ENCODE results near the gene KRTAP4-7.
"Not testable (repeated sequence)": the region's sequence is repeated elsewhere in the genome, so short reads cannot be mapped to it uniquely, and the experiment has no call there.

Gene KRTAP4-7

DNA sequence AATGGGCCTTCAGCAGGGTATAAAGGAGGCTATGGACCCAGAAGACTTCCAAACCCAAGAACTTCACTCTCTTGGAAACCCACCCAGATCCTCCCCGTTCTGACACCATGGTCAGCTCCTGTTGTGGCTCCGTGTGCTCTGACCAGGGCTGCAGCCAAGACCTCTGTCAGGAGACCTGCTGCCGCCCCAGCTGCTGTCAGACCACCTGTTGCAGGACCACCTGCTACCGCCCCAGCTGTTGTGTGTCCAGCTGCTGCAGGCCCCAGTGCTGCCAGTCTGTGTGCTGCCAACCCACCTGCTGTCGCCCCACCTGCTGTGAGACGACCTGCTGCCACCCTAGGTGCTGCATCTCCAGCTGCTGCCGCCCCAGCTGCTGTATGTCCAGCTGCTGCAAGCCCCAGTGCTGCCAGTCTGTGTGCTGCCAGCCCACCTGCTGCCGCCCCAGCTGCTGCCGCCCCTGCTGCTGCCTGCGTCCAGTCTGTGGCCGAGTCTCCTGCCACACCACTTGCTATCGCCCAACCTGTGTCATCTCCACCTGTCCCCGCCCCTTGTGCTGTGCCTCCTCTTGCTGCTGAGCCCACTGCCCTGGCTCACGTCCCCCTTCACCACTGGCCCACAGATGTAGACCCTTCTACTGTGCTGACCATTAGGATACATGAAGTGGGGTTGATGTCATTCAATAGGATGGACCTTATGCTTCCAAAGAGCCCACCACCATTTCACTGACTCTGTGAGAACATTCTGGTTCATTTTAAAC lies at the start of gene KRTAP4-7:
TSS of gene KRTAP4-7 (plus strand) at position 51 of the 757 bp plus-strand sequence. CDS start at position 108, 57 bp downstream.
- FAIRE-seq: not testable (repeated sequence)

DNA sequence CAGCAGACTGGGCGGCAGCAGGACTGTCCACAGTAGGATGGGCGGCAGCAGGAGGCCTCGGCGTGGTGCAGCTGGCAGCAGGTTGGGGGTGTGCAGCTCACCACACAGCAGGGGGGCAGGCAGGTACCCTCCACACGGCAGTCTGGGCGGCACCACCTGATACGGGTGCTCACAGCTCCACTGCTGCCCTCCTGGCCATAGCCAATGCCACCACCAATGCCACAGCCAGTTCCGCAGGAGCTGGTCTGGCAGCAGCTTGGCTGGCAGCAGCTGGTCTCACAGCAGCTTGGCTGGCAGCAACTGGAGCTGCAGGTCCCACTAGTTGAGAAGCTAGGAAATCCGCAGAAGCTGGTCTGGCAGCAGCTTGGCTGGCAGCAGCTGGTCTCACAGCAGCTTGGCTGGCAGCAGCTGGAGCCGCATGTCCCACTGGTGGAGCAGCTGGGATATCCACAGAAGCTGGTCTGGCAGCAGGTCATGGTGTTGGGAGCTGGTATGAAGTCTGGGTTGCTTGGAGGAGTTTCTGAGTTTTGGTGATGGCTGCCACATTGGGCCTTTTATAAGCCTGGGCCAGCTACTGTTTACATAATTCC lies 49.5 kb upstream of the KRTAP4-7 start, which contains the start of gene KRTAP1-3:
TSS of gene KRTAP1-3 (minus strand) at position 529 of the 590 bp plus-strand sequence. CDS start at position 476, 53 bp downstream.
- not testable (repeated sequence) for FAIRE-seq

DNA sequence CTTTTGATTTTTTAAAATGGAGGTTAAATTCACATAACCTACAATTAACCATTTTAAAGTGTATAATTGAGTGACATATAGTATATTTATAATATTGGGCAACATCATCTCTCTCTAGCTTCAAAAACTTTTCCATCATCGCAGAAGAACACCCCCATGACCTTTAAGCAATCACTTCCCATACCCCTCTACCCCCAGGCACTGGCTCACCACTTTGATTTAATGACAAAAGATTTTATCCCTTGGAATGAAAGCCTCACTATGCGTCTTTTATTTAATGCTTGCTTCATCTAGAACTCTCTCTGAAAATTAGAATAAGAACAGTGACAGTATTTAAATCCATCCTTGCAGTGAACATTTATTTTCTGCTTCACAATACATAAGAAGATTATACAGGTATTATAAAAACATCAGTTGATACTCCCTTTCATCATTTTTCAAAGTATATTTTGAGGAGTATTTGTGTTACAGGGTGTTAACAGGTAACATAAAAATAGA lies 46.0 kb upstream of the KRTAP4-7 start:
- FAIRE-seq: no peak

DNA sequence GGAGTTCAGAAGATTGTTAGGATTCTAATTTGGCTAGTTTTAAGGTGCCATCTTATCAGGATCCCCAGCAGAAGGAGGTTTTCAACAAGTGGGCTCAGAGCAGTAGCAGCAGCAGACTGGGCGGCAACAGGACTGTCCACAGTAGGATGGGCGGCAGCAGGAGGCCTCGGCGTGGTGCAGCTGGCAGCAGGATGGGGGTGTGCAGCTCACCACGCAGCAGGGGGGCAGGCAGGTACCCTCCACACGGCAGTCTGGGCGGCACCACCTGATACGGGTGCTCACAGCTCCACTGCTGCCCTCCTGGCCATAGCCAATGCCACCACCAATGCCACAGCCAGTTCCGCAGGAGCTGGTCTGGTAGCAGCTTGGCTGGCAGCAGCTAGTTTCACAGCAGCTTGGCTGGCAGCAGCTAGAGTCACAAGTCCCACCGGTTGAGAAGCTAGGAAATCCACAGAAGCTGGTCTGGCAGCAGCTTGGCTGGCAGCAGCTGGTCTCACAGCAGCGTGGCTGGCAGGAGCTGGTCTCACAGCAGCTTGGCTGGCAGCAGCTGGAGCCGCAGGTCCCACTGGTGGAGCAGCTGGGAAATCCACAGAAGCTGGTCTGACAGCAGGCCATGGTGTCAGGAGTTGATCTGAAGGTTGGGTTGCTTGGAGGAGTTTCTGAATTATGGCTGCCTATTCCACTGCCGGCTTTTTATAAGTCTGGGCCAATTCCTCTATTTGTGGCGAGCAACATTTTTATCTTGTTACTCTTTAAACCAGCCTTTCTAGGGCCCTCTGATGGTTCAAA lies 43.0 kb upstream of the KRTAP4-7 start, which contains the start of gene KRTAP1-1:
TSS of gene KRTAP1-1 (minus strand) at position 668 of the 789 bp plus-strand sequence. CDS start at position 615, 53 bp downstream.
- not testable (repeated sequence) for FAIRE-seq

DNA sequence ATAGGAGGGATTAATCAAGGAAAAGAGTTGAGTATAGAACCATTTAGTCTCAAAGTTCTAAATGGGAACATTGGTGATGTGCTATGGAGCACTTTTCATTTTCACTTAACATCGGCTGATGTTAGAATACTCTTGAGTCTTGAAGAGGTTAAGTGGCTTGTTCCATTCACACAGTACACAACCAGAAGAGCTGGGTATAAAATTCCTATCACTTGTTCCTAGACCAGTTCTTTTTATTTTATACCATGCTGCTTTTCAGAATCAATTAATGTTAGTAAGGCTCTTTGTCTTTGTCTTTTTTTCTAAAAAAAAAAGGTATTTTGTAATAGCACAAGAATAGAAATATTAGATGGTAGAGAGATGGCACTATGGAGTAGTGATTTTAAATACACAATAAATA lies 41.0 kb upstream of the KRTAP4-7 start:
- FAIRE-seq: no peak

DNA sequence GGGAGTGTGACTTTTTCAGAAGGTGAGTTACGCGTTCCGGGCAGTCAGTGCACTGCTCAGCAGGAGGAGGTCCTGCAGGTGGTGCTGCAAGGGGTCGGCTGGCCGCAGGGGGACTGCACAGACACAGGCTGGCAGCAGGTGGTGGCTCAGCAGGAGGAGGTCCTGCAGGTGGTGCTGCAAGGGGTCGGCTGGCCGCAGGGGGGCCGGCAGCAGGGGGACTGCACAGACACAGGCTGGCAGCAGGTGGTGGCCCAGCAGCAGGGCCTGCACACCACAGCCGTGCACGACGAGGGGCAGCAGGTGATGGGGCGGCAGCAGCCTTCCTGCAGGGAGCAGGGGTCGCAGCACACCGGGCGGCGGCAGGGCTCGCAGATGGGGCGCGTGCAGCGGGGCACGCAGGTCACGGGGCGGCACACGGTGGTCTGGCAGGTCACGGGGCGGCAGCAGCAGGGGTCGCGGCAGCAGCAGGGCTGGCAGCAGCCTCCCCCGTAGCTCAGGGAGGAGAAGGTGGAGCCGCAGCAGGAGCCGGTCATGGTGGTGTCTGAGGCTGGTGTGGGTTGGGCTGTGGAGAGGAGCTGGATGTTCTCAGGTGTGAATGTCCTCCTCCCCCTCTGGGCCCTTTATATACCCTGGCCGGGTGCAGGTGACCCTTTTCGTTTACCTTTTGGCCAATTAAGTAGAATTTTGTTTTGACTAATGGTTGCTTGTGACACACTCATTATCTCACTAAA lies 37.0 kb upstream of the KRTAP4-7 start, which contains the start of gene KRTAP2-1:
TSS of gene KRTAP2-1 (minus strand) at position 582 of the 731 bp plus-strand sequence. CDS start at position 533, 49 bp downstream.
- FAIRE-seq: not testable (repeated sequence)

DNA sequence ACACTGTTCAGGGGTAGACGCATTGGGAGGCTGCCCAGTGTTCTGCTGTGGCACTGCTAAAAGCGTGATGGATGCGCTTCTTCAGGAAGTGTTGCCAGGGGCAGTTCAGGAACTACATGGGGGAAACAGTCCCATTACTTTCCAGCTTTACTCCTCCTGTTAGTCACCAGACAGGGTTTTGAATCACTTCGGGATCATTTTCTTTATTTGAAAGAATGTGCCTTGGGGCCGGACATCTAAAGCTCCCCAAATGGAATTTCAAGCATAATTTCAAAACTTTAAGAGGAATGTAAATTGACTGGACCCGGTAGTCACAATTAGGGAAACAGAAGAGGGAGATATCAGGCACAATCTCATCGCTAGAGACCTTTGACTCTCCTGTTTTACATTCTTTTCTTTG lies 35.5 kb upstream of the KRTAP4-7 start:
- no peak for FAIRE-seq

DNA sequence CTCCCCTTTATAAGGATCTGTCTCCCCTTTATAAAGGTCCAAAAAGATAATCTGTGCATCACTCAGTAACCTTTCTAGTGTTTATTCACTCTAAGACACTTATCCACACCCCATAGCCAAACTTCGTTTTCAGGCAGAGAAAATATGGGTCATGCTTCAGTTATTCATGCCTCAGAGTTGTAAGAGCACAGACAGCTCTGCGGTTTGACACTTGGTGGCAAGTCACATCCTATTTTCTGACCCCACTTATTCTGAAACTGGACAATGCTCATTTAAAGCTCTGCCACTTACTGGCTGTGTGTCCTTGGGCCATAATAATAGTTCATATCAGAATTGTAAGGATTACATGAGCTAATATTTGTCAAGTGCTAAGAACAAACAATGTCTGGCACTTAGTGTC lies 34.8 kb upstream of the KRTAP4-7 start:
- no peak for FAIRE-seq

DNA sequence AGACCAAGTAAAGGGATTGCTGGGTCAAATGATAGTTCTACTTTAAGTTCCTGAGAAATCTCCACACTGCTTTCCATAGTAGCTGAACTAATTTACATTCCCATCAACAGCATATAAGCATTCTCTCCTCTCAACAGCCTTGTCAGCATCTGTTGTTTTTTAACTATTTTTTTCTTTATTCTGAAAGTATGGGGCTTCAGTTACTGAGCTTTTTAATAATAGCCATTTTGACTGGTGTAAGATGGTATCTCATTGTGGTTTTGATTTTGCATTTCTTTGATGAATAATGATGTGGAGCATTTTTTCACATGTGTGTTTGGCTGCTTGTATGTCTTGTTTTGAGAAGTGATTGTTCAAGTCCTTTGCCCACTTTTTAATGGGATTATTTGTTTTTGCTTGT lies 31.4 kb upstream of the KRTAP4-7 start:
- FAIRE-seq: no peak

DNA sequence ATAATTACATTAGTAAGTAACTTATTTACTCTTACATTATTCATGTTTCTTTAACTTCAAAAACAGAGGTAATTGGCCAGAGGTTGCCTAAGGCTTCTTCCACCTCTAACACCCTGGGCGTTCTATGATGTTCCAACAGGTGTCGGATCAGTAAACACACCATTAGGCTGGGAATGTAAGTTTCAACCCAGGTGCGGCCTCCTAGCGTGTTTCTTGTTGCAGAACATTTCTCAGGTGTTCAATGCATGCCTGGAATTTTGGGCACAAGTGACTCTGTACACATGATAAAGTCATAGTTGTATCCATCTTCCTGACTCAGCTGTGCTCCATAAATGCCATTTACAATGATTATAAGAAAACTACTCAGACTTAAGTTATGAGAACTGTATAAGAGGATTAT lies 29.9 kb upstream of the KRTAP4-7 start:
- no peak for FAIRE-seq

DNA sequence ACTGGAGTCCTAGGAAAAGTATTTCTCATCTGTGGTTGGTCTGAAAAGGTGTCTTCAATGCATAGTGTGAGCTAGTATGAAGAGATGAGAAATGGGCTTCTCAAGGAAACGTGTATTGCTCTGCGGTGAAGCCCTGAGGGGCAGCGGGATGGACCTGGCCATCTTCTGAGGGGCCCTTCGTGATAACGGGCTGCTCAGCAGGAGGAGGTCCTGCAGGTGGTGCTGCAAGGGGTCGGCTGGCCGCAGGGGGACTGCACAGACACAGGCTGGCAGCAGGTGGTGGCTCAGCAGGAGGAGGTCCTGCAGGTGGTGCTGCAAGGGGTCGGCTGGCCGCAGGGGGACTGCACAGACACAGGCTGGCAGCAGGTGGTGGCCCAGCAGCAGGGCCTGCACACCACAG lies 29.4 kb upstream of the KRTAP4-7 start:
- FAIRE-seq: not testable (repeated sequence)

DNA sequence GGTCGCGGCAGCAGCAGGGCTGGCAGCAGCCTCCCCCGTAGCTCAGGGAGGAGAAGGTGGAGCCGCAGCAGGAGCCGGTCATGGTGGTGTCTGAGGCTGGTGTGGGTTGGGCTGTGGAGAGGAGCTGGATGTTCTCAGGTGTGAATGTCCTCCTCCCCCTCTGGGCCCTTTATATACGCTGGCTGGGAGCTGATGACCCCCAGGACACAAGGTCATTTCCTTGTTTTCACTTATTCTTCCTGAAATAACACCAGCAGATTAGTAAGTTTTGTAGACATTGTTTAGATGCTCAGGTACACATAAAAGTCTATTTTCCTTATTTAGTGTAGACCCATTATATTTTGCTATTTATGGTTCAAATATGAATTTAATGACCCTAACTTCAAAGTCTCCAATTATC lies 28.8 kb upstream of the KRTAP4-7 start, which contains the start of gene KRTAP2-2:
TSS of gene KRTAP2-2 (minus strand) at position 101 of the 400 bp plus-strand sequence. CDS start at position 82, 19 bp downstream.
- not testable (repeated sequence) for FAIRE-seq

DNA sequence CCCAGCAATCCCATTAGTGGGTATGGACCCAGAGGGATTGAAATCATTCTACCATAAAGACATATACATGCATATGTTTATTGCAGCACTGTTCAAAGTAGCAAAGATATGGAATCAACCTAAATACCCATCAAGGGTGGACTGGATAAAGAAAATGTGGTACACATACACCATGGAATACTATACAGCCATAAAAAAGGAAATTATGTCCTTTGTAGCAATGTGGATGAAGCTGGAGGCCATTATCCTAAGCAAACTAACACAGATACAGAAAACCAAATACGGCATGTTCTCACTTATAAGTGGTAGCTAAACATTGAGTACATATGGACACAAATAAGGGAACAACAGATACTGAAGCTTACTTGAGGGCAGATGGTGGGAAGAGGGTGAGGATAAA lies 26.4 kb upstream of the KRTAP4-7 start:
- FAIRE-seq: no peak

DNA sequence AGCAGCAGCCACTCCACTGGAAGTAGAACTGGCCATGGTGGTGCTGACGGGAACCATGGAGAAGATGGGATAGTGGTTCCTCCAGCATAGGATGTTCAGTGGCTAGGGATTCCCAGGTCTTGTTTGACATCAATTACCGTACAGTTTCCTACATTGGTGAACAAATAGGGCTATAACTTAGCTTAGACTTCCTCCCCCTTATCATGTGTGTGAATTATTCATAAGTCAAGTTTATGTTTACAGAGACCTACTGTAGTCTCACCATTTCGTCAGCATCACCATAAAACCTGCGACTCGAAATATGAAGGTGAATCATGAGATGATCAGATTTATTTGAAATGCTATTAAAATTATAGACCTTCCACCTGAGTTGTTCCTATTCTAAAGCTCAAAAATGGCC lies 25.2 kb upstream of the KRTAP4-7 start:
- FAIRE-seq: no peak

DNA sequence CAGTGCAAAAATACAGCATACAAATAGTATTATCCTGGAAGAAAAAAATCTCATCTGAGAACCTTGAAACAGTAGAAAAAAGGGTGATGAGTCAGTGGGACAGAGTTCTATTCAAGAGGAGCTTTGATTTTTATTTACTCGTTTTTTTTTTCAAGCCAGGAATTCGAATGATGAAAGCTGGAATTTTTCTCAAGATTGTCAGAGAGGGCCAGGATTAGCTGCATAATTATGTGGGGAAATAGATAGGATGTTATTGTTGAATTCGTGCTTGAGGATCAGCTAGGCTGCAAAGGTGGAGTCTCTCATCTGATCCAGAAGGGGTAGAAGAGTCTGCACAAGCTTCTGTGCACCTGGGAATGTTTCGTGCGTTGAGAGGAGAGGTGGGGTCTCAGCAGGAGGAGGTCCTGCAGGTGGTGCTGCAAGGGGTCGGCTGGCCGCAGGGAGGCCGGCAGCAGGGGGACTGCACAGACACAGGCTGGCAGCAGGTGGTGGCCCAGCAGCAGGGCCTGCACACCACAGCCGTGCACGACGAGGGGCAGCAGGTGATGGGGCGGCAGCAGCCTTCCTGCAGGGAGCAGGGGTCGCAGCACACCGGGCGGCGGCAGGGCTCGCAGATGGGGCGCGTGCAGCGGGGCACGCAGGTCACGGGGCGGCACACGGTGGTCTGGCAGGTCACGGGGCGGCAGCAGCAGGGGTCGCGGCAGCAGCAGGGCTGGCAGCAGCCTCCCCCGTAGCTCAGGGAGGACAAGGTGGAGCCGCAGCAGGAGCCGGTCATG lies 24.5 kb upstream of the KRTAP4-7 start:
- not testable (repeated sequence) for FAIRE-seq

DNA sequence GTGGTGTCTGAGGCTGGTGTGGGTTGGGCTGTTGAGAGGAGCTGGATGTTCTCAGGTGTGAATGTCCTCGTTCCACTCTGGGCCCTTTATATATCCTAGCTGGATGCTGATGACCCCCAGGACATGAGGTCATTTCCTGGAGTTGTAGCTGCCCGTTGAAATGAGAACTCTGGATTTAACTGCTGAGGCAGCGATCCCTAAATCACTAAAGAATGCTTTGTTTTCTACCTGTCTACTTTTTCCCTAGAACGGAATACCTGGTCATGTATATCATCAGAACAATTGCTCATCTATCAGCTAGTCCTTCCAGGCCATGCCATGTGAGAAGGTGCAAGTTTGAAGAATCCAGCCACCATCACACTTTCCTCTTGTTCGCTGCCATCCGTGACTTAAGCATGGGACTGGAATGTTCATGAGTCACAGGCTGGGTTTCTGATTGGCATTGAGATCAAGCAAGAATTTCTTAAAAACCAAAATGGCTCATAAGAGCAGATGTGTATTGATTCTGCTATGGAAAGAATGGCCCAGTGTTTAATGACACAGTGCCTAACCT lies 23.8 kb upstream of the KRTAP4-7 start, which contains the start of gene KRTAP2-3:
TSS of gene KRTAP2-3 (minus strand) at position 63 of the 553 bp plus-strand sequence. CDS start 64 bp downstream, outside the sequence.
- no peak for FAIRE-seq

DNA sequence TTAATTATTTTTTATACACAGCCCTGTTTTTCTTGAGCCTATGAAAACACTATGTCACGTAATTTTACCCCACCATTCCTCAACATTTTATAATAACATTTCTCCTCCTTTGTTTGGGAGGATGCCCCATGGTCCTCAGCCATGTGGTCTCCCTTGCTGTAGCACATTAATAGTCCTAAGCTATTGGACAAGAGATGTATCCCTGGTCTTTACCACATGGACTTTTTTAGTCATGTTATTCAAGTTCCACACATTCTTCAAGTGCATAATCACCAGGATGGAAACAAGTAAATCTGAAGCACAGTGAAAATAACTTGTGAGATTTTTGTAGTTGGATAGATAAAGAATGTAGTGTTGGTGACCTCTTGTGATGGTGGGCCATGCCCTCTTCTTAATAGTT lies 22.0 kb upstream of the KRTAP4-7 start:
- no peak for FAIRE-seq

DNA sequence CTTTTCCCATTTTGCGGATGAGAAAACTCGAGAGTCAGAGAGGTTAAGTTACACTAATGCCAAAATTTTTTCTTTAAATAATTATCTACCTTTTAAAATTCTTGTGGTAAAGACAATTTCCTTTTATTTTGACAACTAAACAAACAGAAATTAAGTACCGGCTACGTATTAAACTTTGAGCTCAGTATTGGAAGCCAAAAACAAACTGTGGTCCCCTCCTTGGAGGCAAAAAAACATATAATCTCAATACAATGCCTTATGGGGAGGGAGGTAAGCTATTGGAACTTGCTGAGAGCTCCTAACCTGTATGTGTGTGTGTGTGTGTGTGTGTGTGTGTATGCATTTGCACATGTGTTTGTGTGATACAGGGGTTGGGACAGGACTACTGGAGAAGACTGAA lies 20.5 kb upstream of the KRTAP4-7 start:
- FAIRE-seq: no peak

DNA sequence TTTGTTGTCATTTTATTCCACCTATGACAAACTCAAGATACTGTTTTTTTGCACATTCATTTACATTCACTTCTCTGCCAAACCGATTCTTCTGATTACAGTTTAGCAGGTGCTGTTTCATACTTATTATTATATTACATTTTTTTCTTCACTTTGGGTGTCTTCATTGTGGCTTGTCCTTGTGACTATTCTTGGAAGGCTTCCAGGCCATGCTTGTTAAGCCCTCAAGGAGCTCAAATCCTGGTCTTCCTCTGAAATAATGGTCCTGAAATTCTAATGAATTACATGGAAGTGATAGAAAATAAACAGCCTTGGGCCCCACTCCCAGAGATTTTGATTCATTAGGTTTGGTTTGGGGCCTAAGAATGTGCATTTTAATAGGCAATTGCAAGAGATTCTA lies 19.6 kb upstream of the KRTAP4-7 start:
- FAIRE-seq: no peak

DNA sequence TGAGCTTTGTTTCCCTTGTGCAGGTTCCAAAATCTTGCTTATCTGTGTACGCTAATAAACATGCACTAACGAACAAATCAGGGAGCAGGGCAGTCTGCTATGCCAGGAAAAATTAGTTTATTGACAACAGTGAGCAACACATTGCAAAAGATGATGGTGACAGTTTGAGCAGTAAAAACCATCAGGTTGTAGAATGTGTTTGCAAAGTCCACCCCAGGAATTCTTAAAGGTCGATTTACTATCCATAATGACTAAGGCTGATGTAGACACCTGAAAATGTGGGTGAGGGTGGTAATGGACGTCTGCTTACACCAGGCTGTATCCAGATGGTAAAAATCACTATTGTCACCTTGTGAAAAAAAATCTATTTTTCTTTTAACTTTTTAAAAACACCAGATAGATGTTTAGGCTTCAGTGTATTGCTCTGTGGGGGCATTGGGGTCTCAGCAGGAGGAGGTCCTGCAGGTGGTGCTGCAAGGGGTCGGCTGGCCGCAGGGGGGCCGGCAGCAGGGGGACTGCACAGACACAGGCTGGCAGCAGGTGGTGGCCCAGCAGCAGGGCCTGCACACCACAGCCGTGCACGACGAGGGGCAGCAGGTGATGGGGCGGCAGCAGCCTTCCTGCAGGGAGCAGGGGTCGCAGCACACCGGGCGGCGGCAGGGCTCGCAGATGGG lies 18.8 kb upstream of the KRTAP4-7 start:
- FAIRE-seq: not testable (repeated sequence)
